ENCODE data around the gene IL31.
"Not testable (repeated sequence)": the region's sequence is repeated elsewhere in the genome, so short reads cannot be mapped to it uniquely, and the experiment has no call there.

Gene IL31

DNA sequence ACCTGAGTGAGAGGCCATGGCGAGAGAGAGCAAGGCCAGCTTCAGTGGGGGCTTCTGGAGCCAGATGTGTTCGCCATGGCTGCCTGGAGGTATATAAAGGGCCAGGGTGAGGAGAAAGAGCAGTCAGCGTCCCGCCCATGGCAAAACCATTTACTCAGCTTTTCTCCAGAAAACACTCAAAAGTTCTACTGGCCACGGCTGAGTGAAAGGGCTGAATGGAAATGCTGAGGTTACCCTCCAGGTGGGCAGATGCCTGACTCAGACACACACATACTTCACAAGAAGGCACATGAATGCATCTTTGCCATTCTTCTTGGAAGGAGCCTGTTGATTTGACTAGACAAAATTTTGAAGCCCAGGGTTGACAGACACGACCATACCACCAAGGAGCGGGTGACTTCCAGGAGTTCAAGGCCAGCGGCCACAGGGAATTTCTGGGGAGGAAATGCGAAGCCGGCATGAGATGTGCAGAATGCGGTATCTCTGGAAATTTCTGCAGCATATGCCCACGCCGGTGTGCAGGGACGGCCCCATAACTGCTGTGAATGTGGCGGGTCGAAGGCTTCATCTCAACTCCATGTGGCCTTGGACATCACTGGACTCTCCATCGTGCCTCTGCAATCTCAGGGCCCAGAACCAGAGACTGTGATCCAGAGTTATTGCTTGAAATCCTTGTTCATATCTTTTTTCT lies at the start of gene IL31:
Gene IL31 (minus strand): TSS at position 67 of the 691 bp plus-strand sequence. CDS start 49 bp downstream, at position 18.
- no peak for FAIRE-seq
- no peak for DNase-seq (ENCODE audit: low spot score)

DNA sequence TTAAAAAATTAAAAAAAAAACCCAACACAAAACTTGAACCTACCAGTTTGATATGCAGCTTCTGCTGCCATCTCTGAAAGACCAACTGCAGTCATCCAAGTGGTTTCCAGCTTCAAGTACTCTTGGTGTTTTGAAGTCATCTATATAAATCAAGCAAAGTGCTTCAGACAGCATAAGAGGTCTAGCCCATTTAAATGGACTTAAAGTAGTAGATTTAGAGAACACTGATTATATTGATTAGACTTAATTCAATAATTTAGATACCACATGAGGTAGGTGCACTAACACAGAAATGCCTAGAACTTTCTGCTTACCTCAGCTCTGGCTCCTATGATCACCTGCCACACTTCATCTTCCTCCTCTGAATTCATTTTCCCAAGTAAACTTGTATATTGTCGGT lies 42.4 kb upstream of the IL31 start:
- FAIRE-seq (no peak), DNase-seq (ENCODE audit: low spot score) (no peak)

DNA sequence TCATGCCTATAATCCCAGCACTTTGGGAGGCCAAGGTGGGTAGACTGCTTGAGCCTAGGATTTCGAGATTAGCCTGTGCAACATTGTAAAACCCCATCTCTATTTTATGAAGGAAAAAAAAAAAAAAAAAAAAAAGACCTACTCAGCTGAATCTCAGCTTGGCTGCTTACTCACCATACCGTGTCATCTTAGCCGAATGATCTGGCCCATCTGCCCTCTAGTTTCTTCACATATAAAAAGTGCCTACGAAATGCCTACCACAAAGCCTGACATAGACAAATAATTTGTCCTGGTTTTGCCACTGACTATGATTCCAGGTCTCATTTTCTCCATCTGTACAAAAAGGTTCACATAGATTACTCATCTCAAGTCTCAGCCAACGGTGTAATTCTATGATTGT lies 41.8 kb upstream of the IL31 start:
- FAIRE-seq: peak; percentile 85

DNA sequence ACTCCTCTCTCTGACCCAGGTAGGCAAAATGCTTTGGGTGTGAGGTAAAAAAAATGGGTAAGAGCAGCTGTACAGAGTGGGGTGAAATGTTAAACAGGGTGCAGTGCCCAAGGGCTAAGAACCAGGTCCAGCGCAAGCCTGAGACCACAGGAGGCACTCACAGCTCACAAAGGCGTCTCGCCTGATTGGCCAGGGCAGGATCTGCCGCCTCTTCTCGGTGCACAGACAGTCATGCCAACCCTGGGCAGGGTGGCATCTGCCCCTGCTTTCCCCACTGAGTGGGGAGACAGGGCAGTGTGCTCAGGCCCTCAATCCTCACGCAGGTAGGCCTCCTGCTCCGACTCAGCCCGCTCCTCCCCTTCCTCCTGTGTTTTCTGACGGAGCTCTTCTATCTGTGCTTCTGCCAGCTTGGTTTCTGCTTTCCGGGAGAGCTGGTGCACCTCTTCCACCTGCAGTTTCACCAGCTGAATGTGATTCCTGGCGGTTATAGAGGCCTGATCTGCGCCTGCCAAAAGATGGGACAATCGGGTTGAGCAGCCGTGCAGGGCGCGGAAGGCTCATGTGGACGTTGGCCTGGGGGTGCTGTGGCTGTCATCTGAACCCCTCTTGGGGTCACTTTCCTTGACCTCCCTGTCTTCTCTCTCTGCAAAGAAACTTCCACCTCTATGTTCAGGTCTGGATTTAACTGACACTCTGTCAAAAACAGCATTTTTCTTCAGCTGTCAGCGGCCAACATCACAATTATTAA lies 34.2 kb upstream of the IL31 start:
- DNase-seq (ENCODE audit: low spot score) (no peak), FAIRE-seq (no peak)

More for the DNA sequence above, 41.8 kb upstream of the IL31 start:
- DNase-seq (ENCODE audit: low spot score): peak; percentile 68

DNA sequence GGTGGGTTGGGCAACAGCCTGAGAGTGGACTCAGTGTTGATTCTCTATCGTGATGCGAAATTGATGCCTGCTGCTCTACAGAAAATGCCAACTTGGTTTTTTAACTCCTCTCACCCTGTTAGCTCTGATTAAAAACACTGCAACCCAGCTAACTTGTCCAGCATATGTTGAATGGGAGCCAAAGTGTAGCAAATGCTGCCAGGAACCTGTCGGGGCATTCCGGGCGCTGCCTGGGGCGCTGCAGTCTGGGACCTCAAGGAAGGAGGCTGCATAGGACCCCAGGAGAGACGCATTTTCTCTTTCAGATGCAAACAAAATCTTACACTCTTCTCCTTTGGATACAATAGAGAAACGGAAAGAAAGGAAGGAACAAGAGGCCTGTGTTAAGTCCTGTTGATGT lies 33.4 kb upstream of the IL31 start:
- FAIRE-seq: no peak

DNA sequence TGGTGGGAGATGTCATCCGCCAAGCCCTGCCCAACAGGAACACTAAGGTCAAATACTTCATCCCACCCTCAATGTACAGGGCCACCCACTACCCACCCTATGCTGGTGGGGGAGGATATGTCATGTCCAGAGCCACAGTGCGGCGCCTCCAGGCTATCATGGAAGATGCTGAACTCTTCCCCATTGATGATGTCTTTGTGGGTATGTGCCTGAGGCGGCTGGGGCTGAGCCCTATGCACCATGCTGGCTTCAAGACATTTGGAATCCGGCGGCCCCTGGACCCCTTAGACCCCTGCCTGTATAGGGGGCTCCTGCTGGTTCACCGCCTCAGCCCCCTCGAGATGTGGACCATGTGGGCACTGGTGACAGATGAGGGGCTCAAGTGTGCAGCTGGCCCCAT lies 33.0 kb upstream of the IL31 start:
- FAIRE-seq: no peak
- no peak for DNase-seq (ENCODE audit: low spot score)

More for the DNA sequence above, 33.4 kb upstream of the IL31 start:
- DNase-seq (ENCODE audit: low spot score): no peak

DNA sequence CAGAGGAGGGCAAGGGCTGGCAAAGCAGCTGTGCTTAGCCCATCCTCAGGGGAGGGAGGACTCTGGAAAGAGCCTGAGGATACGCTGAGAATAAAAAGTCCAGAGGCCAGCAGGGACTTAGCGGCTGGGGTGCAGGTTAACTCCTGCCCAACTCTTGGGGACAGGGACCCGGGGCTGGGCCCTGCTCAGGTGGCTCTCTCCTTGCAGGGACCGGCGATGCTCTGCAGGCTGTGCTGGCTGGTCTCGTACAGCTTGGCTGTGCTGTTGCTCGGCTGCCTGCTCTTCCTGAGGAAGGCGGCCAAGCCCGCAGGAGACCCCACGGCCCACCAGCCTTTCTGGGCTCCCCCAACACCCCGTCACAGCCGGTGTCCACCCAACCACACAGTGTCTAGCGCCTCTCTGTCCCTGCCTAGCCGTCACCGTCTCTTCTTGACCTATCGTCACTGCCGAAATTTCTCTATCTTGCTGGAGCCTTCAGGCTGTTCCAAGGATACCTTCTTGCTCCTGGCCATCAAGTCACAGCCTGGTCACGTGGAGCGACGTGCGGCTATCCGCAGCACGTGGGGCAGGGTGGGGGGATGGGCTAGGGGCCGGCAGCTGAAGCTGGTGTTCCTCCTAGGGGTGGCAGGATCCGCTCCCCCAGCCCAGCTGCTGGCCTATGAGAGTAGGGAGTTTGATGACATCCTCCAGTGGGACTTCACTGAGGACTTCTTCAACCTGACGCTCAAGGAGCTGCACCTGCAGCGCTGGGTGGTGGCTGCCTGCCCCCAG lies 32.3 kb upstream of the IL31 start:
- no peak for FAIRE-seq

DNA sequence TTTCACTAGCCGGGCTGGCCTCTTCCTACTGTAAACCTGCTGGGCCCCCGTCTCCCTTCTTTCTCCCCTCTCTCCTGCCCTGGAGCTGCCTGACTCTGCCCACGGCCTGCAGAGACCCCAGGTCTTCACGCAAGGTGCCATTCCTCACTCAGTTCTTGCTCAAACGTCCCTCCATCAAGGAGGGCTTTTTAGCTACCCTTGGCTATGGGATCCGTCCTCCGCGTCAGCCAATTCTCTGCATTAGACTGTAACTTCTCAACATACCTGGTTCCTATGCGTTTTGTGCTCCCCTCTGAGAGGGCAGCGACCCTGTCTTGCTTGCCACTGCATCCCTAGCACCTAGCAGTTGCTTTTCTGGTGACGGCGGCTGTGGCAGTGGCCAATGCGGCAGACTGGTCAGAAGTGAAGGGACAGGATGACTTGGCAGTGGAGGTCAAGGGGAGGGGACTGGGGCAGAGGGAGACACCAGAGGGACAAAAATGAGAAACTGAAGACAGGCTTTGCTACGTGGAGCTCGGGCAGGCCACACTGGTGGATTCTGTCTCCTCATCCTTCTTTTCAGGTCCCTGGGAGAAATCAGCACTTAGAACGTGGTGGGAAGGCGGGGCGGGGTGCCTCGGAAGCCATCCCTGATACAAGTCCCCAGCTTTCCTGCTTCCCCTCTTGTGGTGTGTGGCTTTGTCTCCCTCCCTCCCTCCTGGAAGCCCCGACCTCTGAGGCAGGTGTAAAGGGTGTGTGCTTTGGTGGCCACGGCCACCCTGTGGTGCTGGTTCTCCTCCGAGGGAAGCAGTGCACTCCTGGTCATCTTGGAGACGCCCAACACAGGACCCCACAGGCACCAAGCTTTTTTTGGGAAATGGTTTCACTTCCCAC lies 31.3 kb upstream of the IL31 start:
- FAIRE-seq (no peak), DNase-seq (ENCODE audit: low spot score) (no peak)

More for the DNA sequence above, 32.3 kb upstream of the IL31 start:
- no peak for DNase-seq (ENCODE audit: low spot score)

DNA sequence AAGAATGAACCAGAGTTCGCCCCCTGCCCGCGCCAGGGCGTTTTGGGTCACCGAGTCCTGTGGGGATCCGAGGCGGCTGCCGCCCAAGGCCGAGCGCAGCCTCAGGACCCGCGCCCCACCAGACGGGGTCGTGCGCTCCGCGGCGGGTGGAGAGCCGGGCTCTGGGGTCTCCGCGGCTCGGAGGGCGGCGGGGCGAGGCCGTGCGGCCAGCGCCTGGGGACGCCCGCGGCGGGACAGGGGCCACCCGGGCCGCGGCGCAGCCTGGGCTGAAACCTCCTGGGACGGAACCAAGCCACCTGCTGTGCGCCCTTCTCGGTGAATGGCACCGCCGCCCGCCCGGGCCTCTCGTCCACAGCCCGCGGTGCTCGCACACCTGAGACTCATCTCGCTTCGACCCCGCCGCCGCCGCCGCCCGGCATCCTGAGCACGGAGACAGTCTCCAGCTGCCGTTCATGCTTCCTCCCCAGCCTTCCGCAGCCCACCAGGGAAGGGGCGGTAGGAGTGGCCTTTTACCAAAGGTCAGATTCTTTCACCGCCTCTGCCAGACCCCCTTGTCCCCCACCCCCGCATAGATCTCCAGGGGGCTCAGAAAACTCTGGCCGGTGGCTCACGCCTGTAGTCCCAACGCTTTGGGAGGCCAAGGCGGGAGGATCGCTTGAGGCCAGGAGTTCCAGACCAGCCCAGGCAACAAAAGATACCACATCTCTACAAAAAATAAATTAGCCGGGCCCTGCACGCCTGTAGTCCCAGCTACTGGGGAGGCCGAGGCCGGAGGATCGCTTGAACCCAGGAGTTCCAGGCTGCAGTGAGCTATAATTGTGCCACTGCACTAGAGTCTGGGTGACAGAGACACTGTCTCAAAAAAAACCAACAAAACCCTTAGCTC lies 30.4 kb upstream of the IL31 start:
- FAIRE-seq: no peak
- DNase-seq (ENCODE audit: low spot score): no peak

DNA sequence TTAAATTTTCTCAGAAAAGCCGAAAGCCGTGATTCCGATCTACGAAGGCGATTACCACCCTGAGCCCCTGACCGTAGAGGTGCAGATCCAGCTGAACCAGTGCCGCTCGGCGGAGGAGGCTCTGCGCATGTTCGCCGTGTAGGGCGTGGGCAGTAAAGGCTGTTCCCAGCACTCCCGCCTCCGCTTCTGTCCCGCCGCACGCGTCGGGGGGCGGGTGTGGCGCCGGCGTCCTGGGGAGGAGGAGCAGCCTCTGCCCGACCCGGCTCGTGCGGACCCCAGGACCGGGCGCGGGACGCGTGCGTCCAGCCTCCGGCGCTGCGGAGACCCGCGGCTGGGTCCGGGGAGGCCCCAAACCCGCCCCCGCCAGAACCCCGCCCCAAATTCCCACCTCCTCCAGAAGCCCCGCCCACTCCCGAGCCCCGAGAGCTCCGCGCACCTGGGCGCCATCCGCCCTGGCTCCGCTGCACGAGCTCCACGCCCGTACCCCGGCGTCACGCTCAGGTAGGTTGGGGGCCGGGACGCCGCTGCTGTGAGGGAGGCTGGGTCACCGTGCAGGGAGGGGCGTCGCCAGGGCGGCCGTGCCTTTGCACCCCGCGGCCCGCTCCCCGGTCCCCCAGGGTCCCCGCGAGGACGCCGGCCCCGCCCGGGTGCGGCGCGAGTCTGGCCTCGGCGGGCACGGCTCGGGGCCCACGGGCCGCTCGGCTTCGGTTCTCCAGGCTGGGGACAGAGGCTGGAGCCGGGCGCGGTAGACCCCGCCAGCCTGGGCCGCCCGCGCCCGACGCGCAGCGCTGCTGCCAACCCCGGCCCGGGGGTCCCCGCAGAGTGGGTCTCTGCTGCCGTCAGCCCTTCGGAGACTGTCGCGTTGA lies 29.5 kb upstream of the IL31 start, which contains the start of gene B3GNT4:
Gene B3GNT4 (plus strand): TSS at position 409 of the 866 bp plus-strand sequence. CDS start 910 bp downstream, outside the sequence.
- FAIRE-seq (no peak), DNase-seq (ENCODE audit: low spot score) (peak; percentile 63)

DNA sequence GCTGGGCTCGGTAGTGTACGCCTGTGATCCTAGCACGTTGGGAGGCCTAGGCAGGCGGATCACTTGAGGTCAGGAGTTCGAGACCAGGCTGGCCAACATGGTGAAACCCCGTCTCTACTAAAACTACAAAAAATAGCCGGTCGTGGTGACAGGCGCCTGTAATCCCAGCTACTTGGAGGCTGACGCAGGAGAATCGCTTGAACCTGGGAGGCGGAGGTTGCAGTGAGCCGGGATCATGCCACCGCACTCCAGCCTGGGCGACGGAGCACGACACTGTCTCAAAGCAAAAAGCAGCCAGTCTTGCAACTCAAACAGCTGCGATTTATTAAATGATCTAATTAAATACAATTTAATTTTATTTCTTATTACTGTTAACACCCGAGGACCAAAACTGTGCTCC lies 28.8 kb upstream of the IL31 start:
- DNase-seq (ENCODE audit: low spot score): not testable (repeated sequence)

DNA sequence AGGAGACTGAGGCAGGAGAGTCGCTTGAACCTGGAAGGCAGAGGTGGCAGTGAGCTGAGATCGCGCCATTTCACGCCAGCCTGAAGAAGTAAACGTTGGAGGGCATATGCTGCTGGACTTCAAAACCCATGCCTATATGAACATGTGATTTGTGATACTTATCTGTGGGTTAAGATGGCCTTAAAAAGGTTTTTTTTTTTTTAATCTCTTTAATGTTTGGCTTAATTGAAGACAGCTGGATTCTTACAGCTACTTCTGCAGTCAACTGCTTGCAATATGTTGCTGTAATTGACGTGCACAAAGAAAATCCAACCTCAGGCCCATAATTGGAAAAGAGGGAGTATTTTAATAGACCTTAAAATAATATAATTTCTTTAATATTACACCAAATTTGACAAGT lies 28.0 kb upstream of the IL31 start:
- DNase-seq (ENCODE audit: low spot score) (no peak), FAIRE-seq (no peak)

More for the DNA sequence above, 28.8 kb upstream of the IL31 start:
- not testable (repeated sequence) for FAIRE-seq

DNA sequence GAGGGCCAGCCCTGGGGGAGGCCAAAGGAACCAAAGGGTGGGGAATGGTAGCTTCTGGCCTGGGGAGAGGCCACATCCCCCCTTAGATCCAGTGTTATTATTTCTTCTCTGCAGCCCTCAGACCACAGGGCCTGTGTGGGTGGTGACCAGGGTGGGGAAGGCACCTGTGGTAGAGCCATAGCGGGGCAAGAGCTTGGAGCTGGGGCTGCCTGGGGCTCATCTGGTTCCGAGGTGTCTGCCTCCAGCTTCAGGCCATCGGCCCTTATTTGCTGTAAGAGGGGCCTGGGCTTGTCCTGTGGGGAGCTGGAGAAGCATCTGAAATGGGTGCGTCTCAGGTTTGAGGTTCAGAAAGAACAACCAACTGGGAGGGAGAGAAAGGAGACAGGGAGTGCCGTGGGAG lies 27.4 kb upstream of the IL31 start:
- DNase-seq (ENCODE audit: low spot score) (no peak), FAIRE-seq (no peak)

DNA sequence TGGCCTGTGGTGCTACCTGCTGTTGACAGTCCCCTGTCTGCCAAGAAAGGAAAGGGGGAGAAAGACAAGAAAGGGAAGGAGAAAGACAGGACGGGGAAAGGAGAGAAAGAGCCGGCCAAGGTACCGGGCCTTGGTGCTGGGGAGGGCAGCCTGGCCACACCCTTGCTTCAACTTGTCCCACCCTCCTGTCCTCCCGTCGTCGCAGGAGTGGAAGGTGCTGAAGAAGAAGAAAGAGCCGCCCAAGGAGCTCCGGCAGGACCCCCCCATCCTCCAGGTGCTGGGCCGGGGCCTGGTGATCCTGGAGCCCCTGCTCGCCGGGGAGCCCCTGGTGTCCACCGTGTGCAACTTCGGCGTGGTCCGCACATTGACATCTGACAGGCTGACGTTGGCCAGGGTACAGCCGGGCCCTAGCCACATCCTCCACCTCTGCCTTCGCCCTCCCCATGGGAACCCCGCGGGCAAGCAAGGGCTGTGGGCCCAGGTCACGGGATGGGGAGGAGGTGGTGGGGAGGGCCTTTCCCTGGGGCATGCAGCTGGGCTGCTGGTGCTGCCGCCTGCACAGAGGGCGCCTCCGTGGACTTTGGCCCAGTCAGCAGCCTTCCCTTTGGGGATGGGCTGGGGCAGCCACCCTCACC lies 26.6 kb upstream of the IL31 start:
- FAIRE-seq (no peak), DNase-seq (ENCODE audit: low spot score) (no peak)

DNA sequence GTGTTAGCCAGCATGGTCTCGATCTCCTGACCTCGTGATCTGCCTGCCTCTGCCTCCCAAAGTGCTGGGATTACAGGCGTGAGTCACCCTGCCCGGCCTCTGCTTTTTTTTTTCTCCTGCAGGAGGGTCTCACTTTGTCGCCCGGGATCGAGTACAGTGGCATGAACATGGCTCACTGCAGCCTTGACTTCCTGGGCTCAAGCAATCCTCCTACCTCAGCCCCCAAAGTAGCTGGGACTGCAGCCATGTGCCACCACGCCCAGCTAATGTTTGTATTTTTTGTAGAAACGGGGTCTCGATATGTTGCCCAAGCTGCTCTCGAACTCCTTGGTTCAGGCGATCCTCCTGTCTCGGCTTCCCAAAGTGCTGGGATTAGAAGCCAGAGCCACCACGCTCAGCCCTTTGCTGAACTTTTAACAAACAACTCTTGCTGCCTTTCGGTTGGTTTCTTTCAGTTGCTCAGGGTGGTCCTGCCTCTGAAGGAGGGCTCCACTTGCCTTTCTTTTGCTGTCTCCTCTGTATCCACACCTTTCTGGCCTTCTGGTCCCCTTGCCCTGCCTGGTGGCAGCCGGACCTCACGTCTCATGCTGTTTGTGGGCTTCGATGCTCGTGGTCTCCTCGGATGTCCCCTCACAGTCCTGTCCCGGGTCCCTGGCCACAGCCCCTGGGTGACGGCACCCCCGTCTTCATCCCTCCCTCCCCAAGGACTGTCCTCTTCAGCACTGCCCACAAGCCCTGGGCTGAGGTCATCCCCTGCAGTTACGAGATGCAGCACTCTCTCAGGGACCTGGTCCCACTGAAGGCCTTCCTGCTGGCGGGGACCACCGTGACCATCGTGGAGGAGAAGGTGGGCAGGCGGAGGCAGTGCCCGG lies 25.7 kb upstream of the IL31 start:
- DNase-seq (ENCODE audit: low spot score) (no peak), FAIRE-seq (no peak)

DNA sequence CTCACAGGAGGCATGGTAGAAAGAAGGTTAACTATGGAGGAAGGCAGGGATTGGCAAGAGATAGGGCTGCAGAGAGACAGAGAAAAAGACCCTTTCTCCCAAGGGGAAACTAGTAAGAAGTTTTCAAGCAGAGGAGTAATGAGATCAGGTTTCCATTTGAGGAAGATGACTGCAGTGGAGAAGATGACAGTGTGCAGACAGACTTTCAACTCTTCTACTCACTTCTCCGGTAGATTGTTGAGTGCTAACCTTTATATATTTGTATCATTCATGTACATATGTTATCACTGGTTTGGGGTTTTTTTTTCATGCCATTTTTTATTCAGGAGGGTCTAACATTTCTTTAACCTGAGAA lies 23.6 kb upstream of the IL31 start:
- FAIRE-seq: no peak
- no peak for DNase-seq (ENCODE audit: low spot score)

DNA sequence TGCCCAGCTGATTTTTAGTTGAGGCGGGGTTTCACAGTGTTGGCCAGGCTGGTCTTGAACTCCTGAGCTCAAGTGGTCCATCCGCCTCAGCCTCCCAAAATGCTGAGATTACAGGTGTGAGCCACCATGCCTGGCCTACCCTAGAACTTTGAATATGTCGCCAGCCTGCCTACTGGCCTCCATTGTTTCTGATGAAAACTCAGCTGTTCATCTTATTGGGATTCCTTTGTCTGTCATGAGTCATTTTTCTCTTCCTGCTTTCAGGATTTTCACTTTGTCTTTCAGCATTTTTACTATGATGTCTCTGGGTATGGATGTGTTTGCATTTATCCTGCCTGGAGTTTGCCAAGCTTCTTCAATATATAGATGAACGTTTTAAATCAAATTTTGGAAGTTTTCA lies 21.4 kb upstream of the IL31 start:
- no peak for FAIRE-seq
- DNase-seq (ENCODE audit: low spot score): no peak

DNA sequence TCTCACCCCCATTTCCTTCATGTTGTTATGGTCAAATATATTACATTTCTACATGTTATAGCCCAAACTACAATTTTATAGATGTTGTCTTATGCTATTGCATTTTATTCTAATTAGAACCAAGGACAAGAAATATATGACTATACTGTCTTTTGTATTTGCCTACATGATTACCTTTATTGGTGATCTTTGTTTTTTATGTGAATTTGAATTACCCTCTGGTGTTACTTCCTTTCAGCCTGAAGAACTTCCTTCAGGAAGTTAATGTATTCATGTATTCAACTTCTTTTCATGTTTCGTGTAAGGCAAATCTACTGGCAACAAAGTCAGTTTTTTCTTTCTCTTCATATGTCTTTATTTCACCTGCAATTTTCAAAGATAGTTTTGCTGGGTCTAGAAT lies 20.8 kb upstream of the IL31 start:
- FAIRE-seq (no peak), DNase-seq (ENCODE audit: low spot score) (no peak)
